ENCODE data around the gene TBCA. TPM values are rescaled to one million over a fixed set of nuclear protein-coding genes. Genes with fewer than 3 reads are reported as not detected.

TBCA gene
- total and polyA plus RNA-seq, 2 donors, result 98.8 to 188 TPM

- H3K36me3 ChIP-seq (ENCODE audit: insufficient read depth), result no peaks in the 10 kb centered on the region
- no peaks in the 10 kb centered on the region for H3K4me1 ChIP-seq (ENCODE audit: insufficient read depth)
- H3K27ac ChIP-seq (ENCODE audit: low read depth), result no peak overlapping the region
- DNase-seq (ENCODE audit: extremely low spot score), result no peak
- no peak overlapping the region for H3K4me3 ChIP-seq (ENCODE audit: low read depth, low read length)
Measured at GRCh38 chr5:77658662-77659061, 117.5 kb downstream of the TBCA start.

DNA sequence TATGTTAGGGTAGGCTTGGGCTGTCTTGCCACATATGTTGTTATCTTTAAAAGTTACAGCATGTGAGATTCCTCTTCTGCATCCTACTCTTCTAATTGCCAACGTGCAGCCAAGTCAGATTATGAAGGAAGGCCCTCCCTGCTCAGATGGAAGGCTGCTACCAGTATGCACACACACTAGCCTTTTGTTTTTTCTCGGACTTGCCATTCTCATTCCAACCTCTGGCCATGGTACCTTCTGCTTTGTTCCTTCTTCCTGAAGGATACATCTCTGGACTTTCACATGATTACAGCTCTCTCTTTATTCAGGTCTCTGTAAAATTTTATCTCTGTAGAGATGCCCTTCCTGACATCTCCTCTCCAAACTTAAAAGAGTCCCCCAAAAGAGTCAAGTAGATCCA, 124.8 kb downstream of the TBCA start:
- H3K4me1 ChIP-seq (ENCODE audit: insufficient read depth), result no peaks in the 10 kb centered on the region
- H3K4me3 ChIP-seq (ENCODE audit: low read depth, low read length), result no peak overlapping the region
- no peak for DNase-seq (ENCODE audit: extremely low spot score)
- H3K27ac ChIP-seq (ENCODE audit: low read depth), result no peak overlapping the region
- H3K36me3 ChIP-seq (ENCODE audit: insufficient read depth), result no peaks in the 10 kb centered on the region
- 37% methylated on average over 2 of the region's 2 CpGs for WGBS

DNA sequence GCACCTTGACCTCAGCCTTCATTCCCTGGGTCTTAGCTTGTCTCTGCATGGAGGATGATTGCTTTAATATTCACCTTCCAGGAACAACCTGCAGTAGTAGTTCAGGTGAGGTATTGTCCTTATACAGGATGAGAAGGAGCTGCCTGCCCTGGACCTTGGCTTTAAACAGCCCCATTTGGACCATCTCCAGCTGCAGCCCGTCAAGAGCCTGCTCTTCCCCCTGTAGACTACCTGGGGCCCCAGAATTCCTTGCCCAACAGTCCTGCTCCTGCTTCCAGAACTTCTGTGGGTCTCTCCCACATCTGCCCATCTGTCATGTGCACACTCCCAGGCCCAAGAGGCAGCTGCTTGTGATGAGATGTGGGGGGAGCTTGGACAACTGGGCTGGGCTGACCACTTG, 125.5 kb downstream of the TBCA start:
- Histone ChIP-seq H3K4me1 (ENCODE audit: insufficient read depth) (no peaks in the 10 kb centered on the region), H3K27ac (ENCODE audit: low read depth) (no peak overlapping the region)

GRCh38 chr5:77649776-77650175, 126.4 kb downstream of the TBCA start:
- no peaks in the 10 kb centered on the region for H3K36me3 ChIP-seq (ENCODE audit: insufficient read depth)
- H3K4me1 ChIP-seq (ENCODE audit: insufficient read depth), result no peaks in the 10 kb centered on the region
- no peak overlapping the region for H3K4me3 ChIP-seq (ENCODE audit: low read depth, low read length)
- no peak overlapping the region for H3K27ac ChIP-seq (ENCODE audit: low read depth)
- 97% methylated on average over 2 of the region's 2 CpGs for WGBS
- no peak for DNase-seq (ENCODE audit: extremely low spot score)

More for the DNA sequence above, 125.5 kb downstream of the TBCA start:
- H3K4me3 ChIP-seq (ENCODE audit: low read depth, low read length), result no peak overlapping the region
- H3K36me3 ChIP-seq (ENCODE audit: insufficient read depth), result no peaks in the 10 kb centered on the region
- no peak for DNase-seq (ENCODE audit: extremely low spot score)
- 35% methylated on average over 1 of the region's 1 CpG for WGBS

DNA sequence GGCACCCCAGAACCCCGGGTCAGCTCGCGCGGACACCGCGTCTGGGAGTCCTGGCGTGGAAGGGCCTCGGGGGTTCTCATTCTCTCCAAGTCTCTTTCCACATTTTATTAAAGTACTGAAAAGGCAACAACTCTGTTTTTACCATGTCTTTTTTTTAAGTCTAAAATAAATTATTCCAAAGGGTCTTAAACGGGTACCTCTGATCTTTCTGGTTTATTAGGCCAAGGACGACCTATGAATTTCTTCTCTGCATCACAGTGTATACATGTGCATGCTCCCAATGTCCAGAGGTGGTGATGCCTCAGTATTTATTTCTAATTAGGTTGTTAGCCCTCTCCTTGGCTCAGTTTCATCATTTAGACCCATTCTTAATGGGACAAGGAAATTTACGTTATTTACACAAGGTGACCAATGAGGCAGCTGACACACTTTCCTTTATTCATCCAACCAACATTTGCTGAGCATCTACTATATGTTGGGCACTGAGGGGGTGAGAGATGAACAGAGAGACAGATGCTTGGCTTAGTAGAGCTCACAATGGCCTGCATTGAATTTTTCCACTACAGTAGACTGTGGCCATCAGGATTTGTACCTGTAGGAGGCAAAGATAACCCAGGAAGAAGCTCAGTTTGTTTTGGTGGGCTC, 130.0 kb downstream of the TBCA start:
- Histone ChIP-seq H3K36me3 (ENCODE audit: insufficient read depth) (no peaks in the 10 kb centered on the region), H3K27ac (ENCODE audit: low read depth) (no peak overlapping the region), H3K4me1 (ENCODE audit: insufficient read depth) (no peaks in the 10 kb centered on the region), H3K4me3 (ENCODE audit: low read depth, low read length) (no peak overlapping the region)
- 31% methylated on average over 11 of the region's 11 CpGs for WGBS
- DNase-seq (ENCODE audit: extremely low spot score), result no peak

- H3K4me1 ChIP-seq (ENCODE audit: insufficient read depth), result no peaks in the 10 kb centered on the region
- DNase-seq (ENCODE audit: extremely low spot score), result no peak
- WGBS, result 1% methylated on average over 80 of the region's 80 CpGs
- no peak overlapping the region for H3K27ac ChIP-seq (ENCODE audit: low read depth)
- peak overlapping the region; percentile 10 for H3K4me3 ChIP-seq (ENCODE audit: low read depth, low read length)
- no peaks in the 10 kb centered on the region for H3K36me3 ChIP-seq (ENCODE audit: insufficient read depth)
Measured at GRCh38 chr5:77645158-77645994, 130.8 kb downstream of the TBCA start.

DNA sequence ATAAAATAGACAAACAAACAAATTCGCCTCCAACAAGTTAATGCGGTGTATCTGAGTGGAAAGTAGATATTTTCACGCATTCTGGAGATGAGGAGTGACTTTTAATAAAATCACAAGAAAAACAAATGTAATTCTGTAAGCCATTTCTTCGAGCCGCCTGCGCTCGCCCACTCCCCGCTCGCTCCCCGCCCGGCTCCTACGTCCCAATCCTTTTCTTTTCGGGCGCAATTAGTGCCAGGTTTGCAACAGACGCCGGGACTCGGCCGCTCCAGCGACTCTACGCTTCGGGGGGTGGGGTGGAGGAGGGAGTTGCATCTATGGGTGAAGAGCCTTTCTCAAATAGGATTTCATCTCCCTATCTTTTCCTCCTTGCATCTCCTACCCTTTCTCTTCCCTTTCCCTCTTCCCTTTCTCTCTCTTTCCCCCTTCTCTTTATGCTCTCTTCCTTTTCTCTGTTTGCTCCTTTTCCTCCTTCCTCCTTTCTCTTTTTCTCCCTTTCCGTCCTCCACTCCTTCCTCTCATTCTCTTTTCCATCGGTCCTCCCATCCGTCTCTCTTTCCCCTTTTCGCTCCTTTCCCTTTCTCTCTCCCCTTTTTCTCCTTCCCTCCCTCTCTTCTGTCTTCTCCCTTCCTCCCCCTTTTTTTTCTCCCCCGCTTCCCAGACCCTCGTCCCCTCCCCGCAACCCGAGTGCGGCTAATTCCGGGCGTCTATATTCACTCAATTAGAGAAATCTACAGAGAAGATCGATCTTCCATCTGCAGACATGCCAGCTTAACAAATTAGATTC, 131.6 kb downstream of the TBCA start:
- no peak overlapping the region for H3K27ac ChIP-seq (ENCODE audit: low read depth)
- no peaks in the 10 kb centered on the region for H3K4me1 ChIP-seq (ENCODE audit: insufficient read depth)
- peak overlapping the region; percentile 10 for H3K4me3 ChIP-seq (ENCODE audit: low read depth, low read length)
- no peak for DNase-seq (ENCODE audit: extremely low spot score)
- no peaks in the 10 kb centered on the region for H3K36me3 ChIP-seq (ENCODE audit: insufficient read depth)
- WGBS, result 7% methylated on average over 33 of the region's 33 CpGs

- no peaks in the 10 kb centered on the region for H3K36me3 ChIP-seq (ENCODE audit: insufficient read depth)
- DNase-seq (ENCODE audit: extremely low spot score), result no peak
- H3K4me1 ChIP-seq (ENCODE audit: insufficient read depth), result no peaks in the 10 kb centered on the region
- 6% methylated on average over 28 of the region's 28 CpGs for WGBS
- H3K27ac ChIP-seq (ENCODE audit: low read depth), result no peak overlapping the region
- no peak overlapping the region for H3K4me3 ChIP-seq (ENCODE audit: low read depth, low read length)
Measured at GRCh38 chr5:77643654-77644370, 132.3 kb downstream of the TBCA start.

DNA sequence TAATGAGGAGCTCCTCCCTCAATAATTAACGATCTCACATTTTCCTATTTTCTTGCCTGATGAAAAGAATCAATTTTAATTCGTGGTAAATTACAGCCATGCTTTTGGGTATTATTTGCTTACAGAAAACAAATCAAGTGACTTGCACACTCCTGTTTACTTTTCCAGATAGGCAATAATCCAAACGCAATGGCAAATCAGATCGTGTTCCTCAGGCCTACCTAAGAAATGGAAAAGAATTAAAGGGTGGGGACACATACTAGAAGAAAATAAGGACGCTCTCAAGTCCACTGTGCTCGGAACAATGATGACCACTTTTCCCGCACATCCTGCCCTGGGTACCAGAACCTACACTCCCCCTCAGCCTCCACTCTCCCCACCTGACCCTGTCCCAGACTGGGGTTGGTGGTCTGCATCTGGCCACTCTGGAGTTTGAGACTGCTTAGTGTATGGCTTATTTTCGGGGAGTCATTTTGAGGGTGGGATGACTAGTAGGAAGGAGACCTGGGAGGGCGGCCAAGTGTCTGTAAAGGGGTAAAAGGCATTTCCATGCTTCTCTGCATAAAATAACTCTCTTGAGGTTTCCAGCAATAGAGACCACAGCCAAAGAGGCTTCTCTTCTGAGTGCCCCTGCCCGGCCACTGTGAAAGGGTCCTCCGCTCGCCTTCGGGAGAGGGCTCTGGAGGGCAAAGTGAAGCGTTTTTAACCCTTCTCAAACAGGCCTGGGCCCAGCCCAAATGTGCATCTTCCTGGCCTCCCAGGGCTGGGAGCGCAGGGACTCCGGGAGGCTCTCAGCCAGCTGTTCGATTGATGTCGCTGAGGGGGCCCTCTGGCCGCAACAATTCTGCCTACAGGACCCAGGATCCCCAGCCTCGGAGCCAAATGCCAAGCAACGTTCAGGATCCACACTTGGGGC, 133.1 kb downstream of the TBCA start:
- Histone ChIP-seq H3K4me3 (ENCODE audit: low read depth, low read length) (no peak overlapping the region), H3K27ac (ENCODE audit: low read depth) (no peak overlapping the region)
- no peak for DNase-seq (ENCODE audit: extremely low spot score)

GRCh38 chr5:77641963-77642737, 134.0 kb downstream of the TBCA start:
- no peak overlapping the region for H3K27ac ChIP-seq (ENCODE audit: low read depth)
- DNase-seq (ENCODE audit: extremely low spot score), result no peak
- no peaks in the 10 kb centered on the region for H3K4me1 ChIP-seq (ENCODE audit: insufficient read depth)
- no peaks in the 10 kb centered on the region for H3K36me3 ChIP-seq (ENCODE audit: insufficient read depth)
- H3K4me3 ChIP-seq (ENCODE audit: low read depth, low read length), result no peak overlapping the region
- WGBS, result 12% methylated on average over 19 of the region's 19 CpGs

More for the DNA sequence above, 133.1 kb downstream of the TBCA start:
- 7% methylated on average over 21 of the region's 21 CpGs for WGBS
- Histone ChIP-seq H3K4me1 (ENCODE audit: insufficient read depth) (no peaks in the 10 kb centered on the region), H3K36me3 (ENCODE audit: insufficient read depth) (no peaks in the 10 kb centered on the region)

DNA sequence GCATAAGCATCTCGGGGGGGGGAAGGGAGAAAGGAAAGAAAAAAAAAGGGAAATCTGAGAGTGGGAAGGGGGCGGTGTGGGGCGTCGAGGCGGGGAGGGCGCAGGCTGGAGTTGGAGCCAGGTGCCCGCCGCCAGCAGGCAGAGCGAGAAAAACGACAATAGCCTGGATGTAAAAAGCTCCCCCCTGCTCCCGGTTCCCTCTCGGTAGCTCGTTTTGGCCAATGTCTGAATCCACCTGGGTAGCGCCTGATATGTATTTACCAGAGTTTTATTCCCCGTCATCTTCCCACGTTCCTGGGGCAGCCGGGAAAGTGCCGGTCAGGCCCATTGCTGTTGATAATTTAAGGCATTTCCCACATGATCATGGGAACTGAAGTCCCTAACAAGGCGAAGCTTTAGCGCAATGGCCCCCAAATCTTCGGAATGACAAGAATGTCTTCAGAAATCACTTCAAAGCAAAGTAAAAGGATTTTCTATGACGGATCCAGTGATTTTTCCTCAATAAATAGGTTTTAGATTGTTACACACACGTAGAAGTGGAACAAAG, 134.7 kb downstream of the TBCA start:
- WGBS, result 9% methylated on average over 23 of the region's 23 CpGs
- Histone ChIP-seq H3K4me1 (ENCODE audit: insufficient read depth) (no peaks in the 10 kb centered on the region), H3K36me3 (ENCODE audit: insufficient read depth) (no peaks in the 10 kb centered on the region), H3K27ac (ENCODE audit: low read depth) (no peak overlapping the region), H3K4me3 (ENCODE audit: low read depth, low read length) (no peak overlapping the region)
- DNase-seq (ENCODE audit: extremely low spot score), result no peak

All from urinary bladder (tissue), 4 donors.